ENCODE data around the gene SENP2.
"Not testable (repeated sequence)": the region's sequence is repeated elsewhere in the genome, so short reads cannot be mapped to it uniquely, and the experiment has no call there.

SENP2 gene

DNA sequence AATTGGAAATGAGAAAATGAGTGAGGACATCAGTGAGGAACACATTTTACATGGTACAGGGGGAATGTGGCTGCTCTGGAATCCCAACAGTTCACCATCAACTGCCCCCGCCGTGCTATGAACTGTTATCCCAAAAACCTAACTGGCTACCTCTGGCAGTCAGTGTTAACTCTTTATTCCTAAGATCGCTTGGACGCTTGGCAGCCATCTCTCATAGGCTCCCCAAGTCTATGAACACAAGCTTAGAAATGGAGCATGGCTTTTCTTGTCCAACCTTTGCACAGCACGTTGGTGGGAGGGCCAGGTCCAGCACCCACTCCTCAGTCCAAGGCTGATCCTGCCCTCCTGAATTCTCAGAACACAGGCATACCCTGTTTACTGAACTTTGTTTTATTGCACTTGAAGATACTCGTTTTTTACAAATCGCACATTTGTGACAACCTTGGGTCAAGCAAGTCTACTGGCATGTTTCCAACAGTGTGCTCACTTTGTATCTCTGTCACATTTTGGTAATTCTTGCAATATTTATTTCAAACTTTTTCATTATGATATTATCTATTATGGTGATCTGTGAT lies 53.6 kb downstream of the SENP2 start:
- H3K27ac ChIP-seq = no peak overlapping the region
- TF ChIP-seq, protein P1, sequence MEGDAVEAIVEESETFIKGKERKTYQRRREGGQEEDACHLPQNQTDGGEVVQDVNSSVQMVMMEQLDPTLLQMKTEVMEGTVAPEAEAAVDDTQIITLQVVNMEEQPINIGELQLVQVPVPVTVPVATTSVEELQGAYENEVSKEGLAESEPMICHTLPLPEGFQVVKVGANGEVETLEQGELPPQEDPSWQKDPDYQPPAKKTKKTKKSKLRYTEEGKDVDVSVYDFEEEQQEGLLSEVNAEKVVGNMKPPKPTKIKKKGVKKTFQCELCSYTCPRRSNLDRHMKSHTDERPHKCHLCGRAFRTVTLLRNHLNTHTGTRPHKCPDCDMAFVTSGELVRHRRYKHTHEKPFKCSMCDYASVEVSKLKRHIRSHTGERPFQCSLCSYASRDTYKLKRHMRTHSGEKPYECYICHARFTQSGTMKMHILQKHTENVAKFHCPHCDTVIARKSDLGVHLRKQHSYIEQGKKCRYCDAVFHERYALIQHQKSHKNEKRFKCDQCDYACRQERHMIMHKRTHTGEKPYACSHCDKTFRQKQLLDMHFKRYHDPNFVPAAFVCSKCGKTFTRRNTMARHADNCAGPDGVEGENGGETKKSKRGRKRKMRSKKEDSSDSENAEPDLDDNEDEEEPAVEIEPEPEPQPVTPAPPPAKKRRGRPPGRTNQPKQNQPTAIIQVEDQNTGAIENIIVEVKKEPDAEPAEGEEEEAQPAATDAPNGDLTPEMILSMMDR (conservative IDR thresholded peaks at IDR 0.05) = no peak

DNA sequence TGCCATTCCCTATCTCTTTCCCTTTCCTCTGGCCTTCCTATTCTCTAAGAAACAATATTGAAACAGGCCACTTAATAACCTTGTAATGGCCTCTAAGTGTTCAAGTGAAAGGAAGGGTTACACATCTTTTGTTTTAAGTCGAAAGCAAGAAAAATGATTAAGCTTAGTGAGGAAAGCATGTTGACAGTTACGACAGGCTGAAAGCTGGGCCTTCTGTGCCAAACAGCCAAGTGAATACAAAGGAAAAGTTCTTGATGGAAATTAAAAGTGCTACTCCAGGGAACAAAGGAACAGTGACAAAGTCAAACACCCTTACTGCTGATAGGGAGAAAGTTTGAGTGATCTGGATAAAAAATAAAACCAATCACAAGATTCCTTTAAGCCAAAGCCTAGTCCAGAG lies 54.2 kb downstream of the SENP2 start:
- TF ChIP-seq, protein P1 (conservative IDR thresholded peaks at IDR 0.05) = no peak
- no peak overlapping the region for H3K27ac ChIP-seq

DNA sequence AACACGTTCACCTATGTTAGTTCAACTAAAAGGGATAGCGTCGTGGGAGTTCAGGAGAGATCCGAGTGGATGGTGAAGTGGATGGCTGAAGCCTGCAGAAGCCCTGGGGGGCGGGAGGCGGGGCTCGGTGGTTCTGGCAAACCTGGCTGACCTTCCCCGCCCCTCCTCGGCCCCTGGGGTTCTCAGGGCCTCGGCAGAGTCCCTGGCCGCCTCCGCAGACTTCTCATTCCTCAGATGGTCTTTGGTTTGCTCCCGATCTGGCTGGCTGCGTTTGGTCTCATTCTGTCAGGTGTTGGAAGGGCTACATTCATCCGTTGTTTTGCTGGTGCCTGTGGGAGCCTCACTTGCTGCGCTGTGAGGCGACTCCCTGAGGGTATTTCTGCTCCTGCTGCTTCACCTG lies 59.1 kb downstream of the SENP2 start:
- H3K27ac ChIP-seq = not testable (repeated sequence)

DNA sequence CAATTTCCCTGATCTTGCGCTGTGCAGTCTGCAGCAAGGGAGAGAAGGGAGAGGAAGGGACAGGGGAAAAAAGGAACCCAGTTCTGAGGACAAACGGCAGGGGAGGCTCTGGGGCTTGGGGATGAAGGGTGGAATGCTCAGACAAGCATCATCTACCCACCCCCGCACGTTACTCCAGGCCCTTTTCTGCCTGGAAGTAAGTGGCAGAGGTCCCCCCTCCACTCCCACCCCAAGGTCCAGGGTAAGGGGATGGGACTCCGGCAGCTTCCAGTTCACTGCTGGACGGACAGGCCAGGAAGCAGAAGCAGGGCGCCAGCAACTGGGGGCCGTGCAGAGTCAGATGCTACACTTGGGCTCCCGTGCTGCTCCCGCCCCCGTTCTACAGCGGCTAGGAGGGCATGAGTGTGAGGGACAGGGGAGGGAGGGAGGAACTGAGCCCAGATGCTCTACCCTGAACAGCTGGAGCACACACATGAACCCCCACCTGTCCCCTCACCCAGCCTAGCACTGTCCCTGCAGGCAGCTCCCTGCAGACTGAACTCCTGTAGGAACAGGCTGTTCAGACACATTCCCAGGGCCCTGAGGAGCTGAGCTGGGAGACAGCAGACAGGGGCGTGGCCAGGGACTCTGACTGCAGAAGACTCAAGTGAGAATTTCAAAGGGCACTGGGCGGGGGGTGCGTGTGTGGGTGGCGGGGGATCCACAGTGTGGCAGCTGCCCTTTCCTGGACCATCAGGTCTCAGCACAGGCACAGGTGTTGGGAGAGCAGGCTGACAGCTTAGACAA lies 59.7 kb downstream of the SENP2 start:
- TF ChIP-seq, protein P1 (conservative IDR thresholded peaks at IDR 0.05) = no peak
- H3K27ac ChIP-seq = no peak overlapping the region

DNA sequence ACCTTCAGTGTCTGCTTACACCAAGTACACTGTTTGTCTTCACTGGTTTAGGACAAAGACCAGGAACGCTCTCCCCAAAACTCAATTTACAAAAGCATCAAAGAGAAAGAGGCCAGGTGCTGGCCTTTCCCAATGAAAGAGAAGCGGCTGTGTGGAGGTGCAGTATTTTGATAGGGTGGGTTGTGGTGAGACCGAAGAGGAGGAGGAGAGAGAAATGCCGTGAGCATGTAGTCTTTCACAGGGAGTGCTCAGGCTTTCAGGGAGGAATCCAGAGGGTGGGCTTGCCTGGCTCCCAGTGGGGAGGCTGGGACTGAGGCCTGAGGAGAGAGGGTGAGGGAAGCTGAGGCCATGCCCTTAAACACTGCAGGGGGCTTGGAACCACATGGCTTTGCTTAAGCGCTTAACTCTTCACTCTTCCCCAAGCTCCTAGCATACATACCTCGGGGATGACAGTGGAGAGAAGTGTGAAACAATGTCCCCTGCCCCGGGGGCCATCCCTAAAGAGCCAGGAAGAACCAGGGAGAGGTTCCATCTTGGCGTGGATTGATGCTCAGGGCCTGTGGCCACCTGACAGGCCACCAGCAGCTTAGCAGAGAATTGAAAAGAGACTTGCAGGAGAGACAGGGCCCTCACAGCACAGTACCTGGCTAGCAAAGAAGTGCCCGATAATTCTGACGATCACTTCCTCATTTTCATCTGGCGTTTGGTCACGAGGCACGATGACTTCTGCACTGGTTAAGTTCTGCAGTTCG lies 60.5 kb downstream of the SENP2 start:
- TF ChIP-seq, protein P1 (conservative IDR thresholded peaks at IDR 0.05) = no peak
- no peak overlapping the region for H3K27ac ChIP-seq

DNA sequence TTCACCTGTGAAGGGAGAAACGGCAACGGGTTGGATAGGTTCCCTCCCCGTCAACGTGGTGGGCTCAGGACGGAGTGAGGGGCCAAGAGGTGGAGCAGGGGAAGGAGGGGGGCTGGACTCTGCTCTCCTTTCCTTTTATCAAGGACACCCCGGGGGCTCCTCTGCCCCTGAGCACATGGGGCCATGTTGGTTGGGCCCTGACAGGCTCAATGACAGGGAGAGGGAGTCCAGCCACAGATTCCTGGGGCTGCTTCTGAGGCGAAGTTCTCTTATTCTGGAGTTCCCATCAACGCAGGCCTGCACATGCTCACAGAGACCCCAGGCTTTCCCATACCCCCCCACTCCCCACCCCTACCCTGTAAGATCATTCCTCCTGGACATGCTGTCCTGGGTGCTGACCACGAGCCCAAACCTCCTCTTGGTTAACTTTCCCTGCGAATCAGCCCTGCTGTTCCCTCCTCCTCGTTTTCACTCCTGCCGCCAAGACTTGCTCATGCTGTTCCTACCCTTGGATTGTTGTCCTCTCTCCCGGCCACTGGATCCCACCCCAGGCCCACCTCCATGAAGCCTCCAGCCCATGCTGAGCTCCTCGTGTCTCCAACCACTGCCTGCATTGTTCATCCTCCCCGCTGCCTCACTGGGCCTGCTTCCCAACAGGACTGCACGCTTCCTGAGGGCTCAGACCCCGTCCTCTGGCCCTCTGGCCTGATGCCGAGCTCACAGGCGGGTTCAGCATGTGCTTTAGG lies 61.2 kb downstream of the SENP2 start:
- no peak overlapping the region for H3K27ac ChIP-seq
- TF ChIP-seq, protein P1 (conservative IDR thresholded peaks at IDR 0.05) = no peak

DNA sequence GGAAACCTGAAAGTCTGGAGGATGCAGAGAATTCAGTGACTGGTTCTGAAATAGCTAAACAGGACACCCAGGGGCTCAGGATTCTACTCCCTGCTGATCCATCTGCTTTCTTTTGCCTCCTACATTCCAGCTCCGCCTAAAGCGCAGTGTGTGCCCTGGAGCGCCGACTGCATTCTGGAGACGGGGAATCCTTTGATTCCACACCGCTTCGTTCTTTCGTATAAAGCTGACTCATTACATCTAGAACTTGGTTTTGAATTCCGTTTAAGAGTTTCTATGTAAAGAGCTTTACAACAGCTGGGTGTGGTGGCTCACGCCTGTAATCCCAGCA lies 61.8 kb downstream of the SENP2 start:
- TF ChIP-seq, protein P1 (conservative IDR thresholded peaks at IDR 0.05) = no peak
- no peak overlapping the region for H3K27ac ChIP-seq
